GM12878 (cell line): ENCODE results near the gene MAD2L1BP. TPM values are rescaled to one million over a fixed set of nuclear protein-coding genes. Genes with fewer than 3 reads are reported as not detected.

Experiments
- ATAC-seq: fragments of 200-7000 bp; cut with Tn5 transposase; 3 replicates; pipeline ENCODE4 v1.9.1; 2020; ENCODE audit warnings: mild to moderate bottlenecking, moderate library complexity
- BruUV-seq: library from RNA; stranded (reverse); fragments of 400-500 nt; replicated peaks from 2 replicates; lab custom pipeline; 2021; lab: Mats Ljungman, UMichigan
- CTCF ChIA-PET: fragments of 300-600 bp; sonication (Branson Sonifier 250); formaldehyde crosslinking; extraction: SDS; loops from one replicate; lab custom pipeline; 2021; ENCODE audit warnings: inconsistent platforms; lab: Yijun Ruan, JAX
- POLR2A ChIA-PET: fragments of 350-600 bp; formaldehyde crosslinking; extraction: SDS; loops from one replicate; lab custom pipeline; 2021; ENCODE audit warnings: inconsistent platforms; lab: Charles Lee
- RAD21 ChIA-PET: fragments of 300-600 bp; sonication (Branson Sonifier 250); formaldehyde crosslinking; loops from one replicate; lab custom pipeline; 2023; ENCODE audit warnings: antibody characterized with exemption; ENCODE audit not compliant: unreplicated experiment; lab: Charles Lee
- SMC1A ChIA-PET: fragments of 300-600 bp; sonication (Branson Sonifier 250); formaldehyde crosslinking; loops from one replicate; lab custom pipeline; 2023; ENCODE audit not compliant: unreplicated experiment, uncharacterized antibody; lab: Charles Lee
- DNase-seq: peaks from one replicate; pipeline ENCODE4 v3.0.0-alpha.2; 2011; ENCODE audit warnings: low read depth, low spot score
- FAIRE-seq: peaks from 3 replicates; lab custom pipeline; 2011; peaks lifted over from hg19 to GRCh38; lab: Jason Lieb, UNC
- H2AFZ ChIP-seq: 2 replicates; pipeline ENCODE4 v1.6.0; 2011; ENCODE audit warnings: low read depth, low read length, control low read depth; ENCODE audit not compliant: control insufficient read depth
- H3K27ac ChIP-seq: 2 replicates; pipeline ENCODE4 v1.5.1; 2011; ENCODE audit warnings: control low read depth; ENCODE audit not compliant: control insufficient read depth, insufficient read depth
- H3K27me3 ChIP-seq, 2 experiments: replicated peaks in 1 of 2; 2 replicates each; pipeline versions ENCODE4 v1.6.0 to v1.6.1; 2011; ENCODE audit warnings: low read length in 1 of 2; ENCODE audit not compliant: control insufficient read depth in 2 of 2, insufficient read depth in 2 of 2
- H3K36me3 ChIP-seq, 2 experiments: 2 replicates each; pipeline ENCODE4 v1.5.1; 2011; ENCODE audit warnings: low read length in 1 of 2; ENCODE audit not compliant: control insufficient read depth in 2 of 2, insufficient read depth in 2 of 2
- H3K4me1 ChIP-seq: 2 replicates; pipeline ENCODE4 v1.6.1; 2011; ENCODE audit warnings: mild to moderate bottlenecking, low read length, moderate library complexity, mixed read lengths; ENCODE audit not compliant: control insufficient read depth, insufficient read depth
- H3K4me2 ChIP-seq: 2 replicates; pipeline ENCODE4 v1.6.0; 2011; ENCODE audit warnings: control low read depth; ENCODE audit not compliant: control insufficient read depth, insufficient read depth
- H3K4me3 ChIP-seq: fragments of 200-600 bp; sonication (generic); 2 replicates; pipeline ENCODE4 v1.5.1; 2016
- H3K79me2 ChIP-seq: 2 replicates; pipeline ENCODE4 v1.6.0; 2011; ENCODE audit warnings: low read length; ENCODE audit not compliant: control insufficient read depth, insufficient read depth
- H3K9ac ChIP-seq: 2 replicates; pipeline ENCODE4 v1.8.0; 2011; ENCODE audit warnings: low read length, control low read depth, mixed read lengths; ENCODE audit not compliant: control insufficient read depth, insufficient read depth
- H3K9me3 ChIP-seq: replicated peaks from 3 replicates; pipeline ENCODE4 v1.5.1; 2011; ENCODE audit warnings: mild to moderate bottlenecking, low read length; ENCODE audit not compliant: control insufficient read depth, insufficient read depth
- H4K20me1 ChIP-seq: 2 replicates; pipeline ENCODE4 v1.6.0; 2011; ENCODE audit not compliant: control insufficient read depth, insufficient read depth
- BCL11A ChIP-seq: IDR thresholded peaks from 2 replicates; pipeline ENCODE4 v1.6.1; 2011; ENCODE audit warnings: low read depth, low read length
- CHD2 ChIP-seq: IDR thresholded peaks from 2 replicates; pipeline ENCODE4 v1.6.1; 2011; ENCODE audit warnings: low read depth, low read length, improper control_type of control experiment, borderline replicate concordance
- RAD51 ChIP-seq: fragments of 450-650 bp; IDR thresholded peaks from 2 replicates; pipeline ENCODE4 v1.6.1; 2016; ENCODE audit warnings: moderate library complexity, mild to moderate bottlenecking, inconsistent platforms
- RELA ChIP-seq: fragments of 450-650 bp; IDR thresholded peaks from 2 replicates; pipeline ENCODE4 v1.8.0; 2014; ENCODE audit warnings: borderline replicate concordance; ENCODE audit not compliant: partially characterized antibody
- RFX5 ChIP-seq: IDR thresholded peaks from 2 replicates; pipeline ENCODE4 v1.6.1; 2011; ENCODE audit warnings: low read depth, low read length, improper control_type of control experiment
- SIN3A ChIP-seq: IDR thresholded peaks from 2 replicates; pipeline ENCODE4 v1.6.1; 2012; ENCODE audit warnings: low read depth, low read length, improper control_type of control experiment
- SUPT20H ChIP-seq: IDR thresholded peaks from 2 replicates; pipeline ENCODE4 v1.6.1; 2011; ENCODE audit warnings: low read depth, mild to moderate bottlenecking, low read length, moderate library complexity, borderline replicate concordance; ENCODE audit not compliant: control insufficient read depth
- ZNF207 ChIP-seq: fragments of 450-650 bp; IDR thresholded peaks from 2 replicates; pipeline ENCODE4 v1.6.1; 2014; ENCODE audit warnings: antibody characterized with exemption, mild to moderate bottlenecking, borderline replicate concordance
- ZNF217 ChIP-seq: fragments of 450-650 bp; IDR thresholded peaks from 2 replicates; pipeline ENCODE4 v1.6.1; 2017; ENCODE audit warnings: antibody characterized with exemption, mild to moderate bottlenecking
- WGBS: methylation state at CpG from one replicate; pipeline ENCODE4 v1.1.6; 2016; ENCODE audit warnings: low lambda C conversion rate; ENCODE audit not compliant: insufficient replicate concordance, insufficient coverage; ENCODE audit errors: missing lambda C conversion rate; 5-methylcytosine and 5-hydroxymethylcytosine counted together
- in situ Hi-C: fragments of 300-500 bp; cut with MboI; formaldehyde crosslinking; loops from 9 replicates; pipeline ENCODE4 v1.14.3; 2018; ENCODE audit warnings: mixed read lengths
- intact Hi-C: fragments of 100-400 bp; cut with micrococcal nuclease; formaldehyde crosslinking; loops from one replicate; pipeline ENCODE4 v1.14.2; 2022; ENCODE audit not compliant: unreplicated experiment
- polyA plus RNA-seq, 11 experiments: library from polyadenylated mRNA; depleted of rRNA in 4 of 11; unstranded in 6 of 11; stranded (reverse) in 5 of 11; fragments of >200 nt; fragmentation: Nextera tagmentation in 4 of 11; fragmentation: Illumina TruSeq in 1 of 11; extraction: Ambion mirVana in 4 of 11; extraction: Trizol in 1 of 11; gene quantifications; 1 replicate in 1 of 11; 2 replicates in 10 of 11; pipeline versions ENCODE4 v1.2.1 to v1.2.3, GENCODE V29; 2011 to 2016; ENCODE audit warnings: inconsistent platforms in 2 of 11, missing spikeins in 2 of 11, low read depth in 1 of 11
- total RNA-seq, 4 experiments: library from RNA; depleted of rRNA in 3 of 4; stranded (reverse); fragments of >200 nt in 3 of 4; fragmentation: Illumina TruSeq in 1 of 4; extraction: Trizol in 1 of 4; gene quantifications; 2 replicates each; pipeline versions ENCODE4 v1.2.1 to v1.2.3, GENCODE V29; 2013 to 2021
- TF ChIP-seq, protein P1 (sequence below): fragments of 450-650 bp; IDR thresholded peaks from 2 replicates; pipeline ENCODE4 v1.6.1; 2016; ENCODE audit warnings: mild to moderate bottlenecking
- TF ChIP-seq, protein P2 (sequence below): fragments of 450-650 bp; IDR thresholded peaks from 2 replicates; pipeline ENCODE4 v1.6.1; 2017; ENCODE audit warnings: mild to moderate bottlenecking
- TF ChIP-seq, protein P3 (sequence below): IDR thresholded peaks from 2 replicates; pipeline ENCODE4 v1.6.1; 2011; ENCODE audit warnings: low read depth, low read length, improper control_type of control experiment, borderline replicate concordance
- TF ChIP-seq, protein P4 (sequence below): IDR thresholded peaks from 2 replicates; pipeline ENCODE4 v1.6.1; 2012; ENCODE audit warnings: low read depth, low read length, improper control_type of control experiment
- TF ChIP-seq, protein P5 (sequence below): fragments of 450-650 bp; IDR thresholded peaks from 2 replicates; pipeline ENCODE4 v1.6.1; 2016; ENCODE audit warnings: mild to moderate bottlenecking

MAD2L1BP gene
- total and polyA plus RNA-seq, 10 of the 15 experiments (the other 5 are each of a cell fraction or from before 2014, with no cell fraction given): 39.2 to 155 (median 60.3) TPM

DNA sequence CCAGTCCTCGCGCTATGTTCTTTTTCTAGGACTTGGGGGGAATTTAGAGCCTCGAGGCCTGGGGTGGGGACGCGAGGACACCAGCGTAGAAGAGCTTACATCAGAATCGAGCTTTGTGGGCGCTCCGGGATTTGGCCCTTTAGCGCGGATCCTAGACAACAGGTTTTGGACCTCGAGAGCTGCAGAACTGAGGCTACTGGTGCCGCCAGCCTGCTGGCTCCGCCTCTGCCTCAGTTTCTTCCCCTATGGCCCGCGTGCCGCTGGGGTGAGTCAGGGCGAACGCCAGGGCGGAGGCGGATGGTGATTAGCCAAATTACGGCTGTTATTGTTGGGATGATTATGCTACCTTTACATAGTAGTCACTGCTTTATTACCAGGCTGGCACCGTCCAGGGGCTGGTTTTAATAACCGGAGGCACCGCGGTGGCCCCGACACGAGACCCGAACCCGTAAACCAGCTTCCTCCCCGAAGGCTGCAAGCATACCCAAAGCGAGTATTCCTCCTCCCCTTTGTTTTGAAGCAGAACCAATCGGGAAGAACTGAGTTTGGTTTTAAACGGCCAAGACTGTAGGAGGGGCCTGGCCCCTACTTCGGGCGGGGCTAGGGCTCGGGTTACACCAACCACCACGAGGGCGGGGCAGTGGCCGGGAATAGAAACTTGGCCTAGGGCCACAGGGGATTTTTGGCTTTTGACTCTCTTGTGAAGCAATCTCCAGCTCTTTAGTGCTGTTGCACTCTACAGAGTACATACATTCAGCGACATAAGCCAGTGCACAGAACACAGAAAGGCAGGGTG, 5.9 kb upstream of the MAD2L1BP start (continued):
- TF ChIP-seq ZNF217: peak; percentile 72; the same call in 1 of the 2 replicates
- peak; percentile 70 for TF ChIP-seq RELA
- TF ChIP-seq SIN3A: no peak
- TF ChIP-seq ZNF207: peak; percentile 71
- TF ChIP-seq, protein P1, sequence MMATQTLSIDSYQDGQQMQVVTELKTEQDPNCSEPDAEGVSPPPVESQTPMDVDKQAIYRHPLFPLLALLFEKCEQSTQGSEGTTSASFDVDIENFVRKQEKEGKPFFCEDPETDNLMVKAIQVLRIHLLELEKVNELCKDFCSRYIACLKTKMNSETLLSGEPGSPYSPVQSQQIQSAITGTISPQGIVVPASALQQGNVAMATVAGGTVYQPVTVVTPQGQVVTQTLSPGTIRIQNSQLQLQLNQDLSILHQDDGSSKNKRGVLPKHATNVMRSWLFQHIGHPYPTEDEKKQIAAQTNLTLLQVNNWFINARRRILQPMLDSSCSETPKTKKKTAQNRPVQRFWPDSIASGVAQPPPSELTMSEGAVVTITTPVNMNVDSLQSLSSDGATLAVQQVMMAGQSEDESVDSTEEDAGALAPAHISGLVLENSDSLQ: no peak
- TF ChIP-seq BCL11A: no peak
- TF ChIP-seq, all 136 proteins: peak for 45

DNA sequence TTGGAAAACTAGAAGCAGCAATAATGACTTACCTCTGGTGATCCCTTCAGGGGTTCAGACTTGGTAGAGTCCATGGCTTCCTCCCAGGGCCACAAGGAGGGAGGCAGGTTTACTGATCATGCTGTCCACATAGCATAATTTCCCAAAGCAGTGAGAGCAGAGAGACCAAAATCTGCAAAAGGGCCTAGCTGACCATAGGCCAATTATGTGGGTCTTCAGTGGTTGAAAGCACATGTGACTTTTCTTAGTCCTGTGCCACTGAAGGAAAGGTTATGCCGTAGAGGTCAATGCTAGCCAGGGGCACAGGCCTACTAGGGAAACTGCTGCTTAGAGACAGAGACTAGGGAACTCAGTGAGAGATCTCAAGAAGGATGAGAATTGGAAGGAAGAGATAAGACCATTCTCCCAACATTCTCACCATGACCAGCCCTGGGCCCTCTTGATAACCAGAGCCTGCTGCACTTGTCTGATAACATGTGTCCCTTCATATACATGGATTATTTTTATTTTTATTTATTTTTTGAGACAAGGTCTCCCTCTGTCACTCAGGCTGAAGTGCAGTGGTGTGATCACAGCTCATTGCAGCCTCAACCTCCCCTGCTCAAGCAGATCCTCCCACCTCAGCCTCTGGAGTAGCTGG, 4.5 kb upstream of the MAD2L1BP start:
- RAD21 ChIA-PET: no interaction called here
- Histone ChIP-seq H3K4me3 (no peak overlapping the region), H4K20me1 (no peaks in the 10 kb centered on the region), H3K4me2 (no peak overlapping the region; the same call in 1 of the 2 replicates), H2AFZ (peak overlapping the region; percentile 51; the same call in 1 of the 2 replicates), H3K27me3 (no peaks in the 10 kb centered on the region), H3K4me1 (peaks cover 25% of the 10 kb centered on the region), H3K79me2 (peaks cover 26% of the 10 kb centered on the region), H3K9me3 (no peaks in the 10 kb centered on the region), H3K27ac (peak overlapping the region; percentile 63), H3K9ac (no peak overlapping the region), H3K36me3 (peaks cover 0 to 4% of the 10 kb centered on the region in 2 experiments; a peak in 1 of 4 replicates)
- FAIRE-seq: no peak
- WGBS: 96% methylated on average over 1 of the region's 1 CpG
- SMC1A ChIA-PET: interaction anchor here (1.4 to 2.1 kb wide), 2 partner anchors 54 to 139 kb away, joined by 3 to 7 read pairs; partner anchors contain the start of gene VEGFA
- CTCF ChIA-PET: interaction anchor here (0.9 to 2.3 kb wide), 3 partner anchors 22 to 637 kb away, joined by 3 to 16 read pairs (median 10); no protein-coding TSS in a partner anchor
- no peak for DNase-seq
- intact Hi-C loops (no loop called here), in situ Hi-C loops (no loop called here)
- ATAC-seq: no peak
- no TSS peak for BruUV-seq
- POLR2A ChIA-PET: interaction anchor here (0.6 to 2.9 kb wide), 8 partner anchors 13 to 702 kb away, joined by 3 to 16 read pairs (median 5); partner anchors contain the start of genes CNPY3 and DNPH1
- TF ChIP-seq, protein P2, sequence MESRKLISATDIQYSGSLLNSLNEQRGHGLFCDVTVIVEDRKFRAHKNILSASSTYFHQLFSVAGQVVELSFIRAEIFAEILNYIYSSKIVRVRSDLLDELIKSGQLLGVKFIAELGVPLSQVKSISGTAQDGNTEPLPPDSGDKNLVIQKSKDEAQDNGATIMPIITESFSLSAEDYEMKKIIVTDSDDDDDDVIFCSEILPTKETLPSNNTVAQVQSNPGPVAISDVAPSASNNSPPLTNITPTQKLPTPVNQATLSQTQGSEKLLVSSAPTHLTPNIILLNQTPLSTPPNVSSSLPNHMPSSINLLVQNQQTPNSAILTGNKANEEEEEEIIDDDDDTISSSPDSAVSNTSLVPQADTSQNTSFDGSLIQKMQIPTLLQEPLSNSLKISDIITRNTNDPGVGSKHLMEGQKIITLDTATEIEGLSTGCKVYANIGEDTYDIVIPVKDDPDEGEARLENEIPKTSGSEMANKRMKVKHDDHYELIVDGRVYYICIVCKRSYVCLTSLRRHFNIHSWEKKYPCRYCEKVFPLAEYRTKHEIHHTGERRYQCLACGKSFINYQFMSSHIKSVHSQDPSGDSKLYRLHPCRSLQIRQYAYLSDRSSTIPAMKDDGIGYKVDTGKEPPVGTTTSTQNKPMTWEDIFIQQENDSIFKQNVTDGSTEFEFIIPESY: no peak
- TF ChIP-seq, protein P3, sequence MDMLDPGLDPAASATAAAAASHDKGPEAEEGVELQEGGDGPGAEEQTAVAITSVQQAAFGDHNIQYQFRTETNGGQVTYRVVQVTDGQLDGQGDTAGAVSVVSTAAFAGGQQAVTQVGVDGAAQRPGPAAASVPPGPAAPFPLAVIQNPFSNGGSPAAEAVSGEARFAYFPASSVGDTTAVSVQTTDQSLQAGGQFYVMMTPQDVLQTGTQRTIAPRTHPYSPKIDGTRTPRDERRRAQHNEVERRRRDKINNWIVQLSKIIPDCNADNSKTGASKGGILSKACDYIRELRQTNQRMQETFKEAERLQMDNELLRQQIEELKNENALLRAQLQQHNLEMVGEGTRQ: no peak
- TF ChIP-seq RAD51: no peak
- TF ChIP-seq SUPT20H: no peak
- TF ChIP-seq RFX5: no peak
- TF ChIP-seq, protein P4, sequence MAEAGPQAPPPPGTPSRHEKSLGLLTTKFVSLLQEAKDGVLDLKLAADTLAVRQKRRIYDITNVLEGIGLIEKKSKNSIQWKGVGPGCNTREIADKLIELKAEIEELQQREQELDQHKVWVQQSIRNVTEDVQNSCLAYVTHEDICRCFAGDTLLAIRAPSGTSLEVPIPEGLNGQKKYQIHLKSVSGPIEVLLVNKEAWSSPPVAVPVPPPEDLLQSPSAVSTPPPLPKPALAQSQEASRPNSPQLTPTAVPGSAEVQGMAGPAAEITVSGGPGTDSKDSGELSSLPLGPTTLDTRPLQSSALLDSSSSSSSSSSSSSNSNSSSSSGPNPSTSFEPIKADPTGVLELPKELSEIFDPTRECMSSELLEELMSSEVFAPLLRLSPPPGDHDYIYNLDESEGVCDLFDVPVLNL: no peak
- TF ChIP-seq, protein P5, sequence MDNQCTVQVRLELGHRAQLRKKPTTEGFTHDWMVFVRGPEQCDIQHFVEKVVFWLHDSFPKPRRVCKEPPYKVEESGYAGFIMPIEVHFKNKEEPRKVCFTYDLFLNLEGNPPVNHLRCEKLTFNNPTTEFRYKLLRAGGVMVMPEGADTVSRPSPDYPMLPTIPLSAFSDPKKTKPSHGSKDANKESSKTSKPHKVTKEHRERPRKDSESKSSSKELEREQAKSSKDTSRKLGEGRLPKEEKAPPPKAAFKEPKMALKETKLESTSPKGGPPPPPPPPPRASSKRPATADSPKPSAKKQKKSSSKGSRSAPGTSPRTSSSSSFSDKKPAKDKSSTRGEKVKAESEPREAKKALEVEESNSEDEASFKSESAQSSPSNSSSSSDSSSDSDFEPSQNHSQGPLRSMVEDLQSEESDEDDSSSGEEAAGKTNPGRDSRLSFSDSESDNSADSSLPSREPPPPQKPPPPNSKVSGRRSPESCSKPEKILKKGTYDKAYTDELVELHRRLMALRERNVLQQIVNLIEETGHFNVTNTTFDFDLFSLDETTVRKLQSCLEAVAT: no peak
- no peak for TF ChIP-seq CHD2
